A549 (cell line): ENCODE results near the gene ARAP2. TPM values are rescaled to one million over a fixed set of nuclear protein-coding genes. Genes with fewer than 3 reads are reported as not detected.

Experiments used
- ATAC-seq, 2 experiments: fragments of 200-7000 bp in 1 of 2; fragments of >200 bp in 1 of 2; cut with Nextera tagmentation in 1 of 2; cut with Tn5 transposase in 1 of 2; 3 replicates each; pipeline versions ENCODE4 v1.8.0 to v1.9.1; 2018 to 2020; ENCODE audit warnings: mild to moderate bottlenecking in 1 of 2, moderate library complexity in 1 of 2
- CTCF ChIA-PET: fragments of 300-600 bp; sonication (Branson Sonifier 250); formaldehyde crosslinking; extraction: SDS; loops from one replicate; lab custom pipeline; 2021; ENCODE audit warnings: antibody characterized with exemption, inconsistent platforms; lab: Yijun Ruan, JAX
- POLR2A ChIA-PET: fragments of 350-600 bp; formaldehyde crosslinking; extraction: SDS; loops from one replicate; lab custom pipeline; 2021; ENCODE audit warnings: antibody characterized with exemption, inconsistent platforms; lab: Yijun Ruan, JAX
- DNase-seq, 2 experiments: peaks; one replicate each; pipeline versions ENCODE4 v3.0.0 to v3.0.0-alpha.2; 2011 to 2016; ENCODE audit warnings: low read depth in 1 of 2, low spot score in 1 of 2
- FAIRE-seq: peaks from 2 replicates; lab custom pipeline; 2011; peaks lifted over from hg19 to GRCh38; lab: Jason Lieb, UNC
- H3K27ac ChIP-seq, 2 experiments: fragments of >200 bp; sonication (Bioruptor Twin); formaldehyde crosslinking; 3 replicates each; pipeline ENCODE4 v1.5.1; 2016 to 2017
- H3K4me1 ChIP-seq: fragments of >200 bp; sonication (Bioruptor Twin); formaldehyde crosslinking; 3 replicates; pipeline ENCODE4 v1.6.1; 2016
- H3K4me2 ChIP-seq: fragments of >200 bp; sonication (Bioruptor Twin); formaldehyde crosslinking; 3 replicates; pipeline ENCODE4 v1.6.1; 2016
- H3K4me3 ChIP-seq: fragments of >200 bp; sonication (Bioruptor Twin); formaldehyde crosslinking; 3 replicates; pipeline ENCODE4 v1.5.1; 2016
- H3K9me3 ChIP-seq: fragments of >200 bp; sonication (Bioruptor Twin); formaldehyde crosslinking; 3 replicates; pipeline ENCODE4 v1.6.1; 2016
- CBX2 ChIP-seq: fragments of 200-600 bp; sonication (generic); IDR thresholded peaks from 2 replicates; pipeline ENCODE4 v1.6.1; 2016; ENCODE audit warnings: low read depth, mild to moderate bottlenecking, borderline replicate concordance
- FOSB ChIP-seq: fragments of 250-450 bp; sonication (Bioruptor Pico); IDR thresholded peaks from 2 replicates; pipeline ENCODE4 v1.5.0; 2020; ENCODE audit warnings: mild to moderate bottlenecking, moderate library complexity
- HOXB5 ChIP-seq: fragments of 250-450 bp; sonication (Bioruptor Pico); IDR thresholded peaks from 2 replicates; pipeline ENCODE4 v1.5.0; 2020; ENCODE audit warnings: mild to moderate bottlenecking, moderate library complexity
- MAZ ChIP-seq: fragments of 150-350 bp; IDR thresholded peaks from 2 replicates; pipeline ENCODE4 v1.6.1; 2014; ENCODE audit warnings: antibody characterized with exemption, low read depth, low read length, borderline replicate concordance
- MYC ChIP-seq: IDR thresholded peaks from 2 replicates; pipeline ENCODE4 v1.6.1; 2012; ENCODE audit warnings: mild to moderate bottlenecking, inconsistent platforms, low read length, improper control_type of control experiment, borderline replicate concordance
- POLR2A ChIP-seq: IDR thresholded peaks from 2 replicates; pipeline ENCODE4 v1.6.1; 2012; ENCODE audit warnings: mild to moderate bottlenecking, low read length
- POLR2AphosphoS2 ChIP-seq: conservative IDR thresholded peaks from 2 replicates; pipeline ENCODE4 v1.6.1; 2012; ENCODE audit warnings: low read length, improper control_type of control experiment, inconsistent platforms
- RAD21 ChIP-seq, 2 experiments: fragments of >200 bp in 1 of 2; sonication (Bioruptor Twin) in 1 of 2; formaldehyde crosslinking in 1 of 2; IDR thresholded peaks in 1 of 2; conservative IDR thresholded peaks in 1 of 2; 2 replicates in 1 of 2; 3 replicates in 1 of 2; pipeline ENCODE4 v1.6.1; 2012 to 2018; ENCODE audit warnings: inconsistent platforms in 1 of 2
- SMC3 ChIP-seq: fragments of >200 bp; sonication (Bioruptor Twin); formaldehyde crosslinking; IDR thresholded peaks from 3 replicates; pipeline ENCODE4 v1.6.1; 2018; ENCODE audit warnings: inconsistent platforms
- SREBF2 ChIP-seq: fragments of 450-650 bp; IDR thresholded peaks from 2 replicates; pipeline ENCODE4 v1.6.1; 2014; ENCODE audit warnings: mild to moderate bottlenecking, moderate library complexity
- TFCP2L1 ChIP-seq: fragments of 250-450 bp; sonication (Bioruptor Pico); IDR thresholded peaks from 2 replicates; pipeline ENCODE4 v1.5.0; 2021; ENCODE audit warnings: mild to moderate bottlenecking
- TP53 ChIP-seq: fragments of 250-450 bp; sonication (Bioruptor Pico); IDR thresholded peaks from 2 replicates; pipeline ENCODE4 v1.5.0; 2021; ENCODE audit warnings: mild to moderate bottlenecking, moderate library complexity
- ZFP36 ChIP-seq: fragments of 450-650 bp; IDR thresholded peaks from 2 replicates; pipeline ENCODE4 v1.6.1; 2014; ENCODE audit warnings: borderline replicate concordance; ENCODE audit not compliant: partially characterized antibody
- ZSCAN20 ChIP-seq: fragments of 250-450 bp; sonication (Bioruptor Pico); IDR thresholded peaks from 2 replicates; pipeline ENCODE4 v1.8.0; 2022; ENCODE audit warnings: mild to moderate bottlenecking, moderate library complexity
- WGBS: methylation state at CpG from one replicate; pipeline ENCODE4 v1.1.6; 2017; ENCODE audit errors: missing lambda C conversion rate; 5-methylcytosine and 5-hydroxymethylcytosine counted together
- polyA plus RNA-seq, 4 experiments: library from polyadenylated mRNA; depleted of rRNA in 3 of 4; stranded (reverse); fragments of >200 nt; fragmentation: RNase III in 1 of 4; extraction: RNeasy Plus Mini Kit Qiagen cat#74134 plus additional on column Dnase treatment in 1 of 4; gene quantifications; 2 replicates in 3 of 4; 3 replicates in 1 of 4; pipeline ENCODE4 v1.2.3, GENCODE V29; 2011 to 2017
- TF ChIP-seq, protein P1 (sequence below): fragments of 450-650 bp; IDR thresholded peaks from 2 replicates; pipeline ENCODE4 v1.6.1; 2014; ENCODE audit warnings: antibody characterized with exemption
- TF ChIP-seq, protein P2 (sequence below): fragments of 200-600 bp; sonication (generic); IDR thresholded peaks from 2 replicates; pipeline ENCODE4 v1.6.1; 2016; ENCODE audit warnings: antibody characterized with exemption, mild to moderate bottlenecking, moderate library complexity
- TF ChIP-seq, protein P3 (sequence below): fragments of >200 bp; sonication (Bioruptor Twin); formaldehyde crosslinking; IDR thresholded peaks from 2 replicates; pipeline ENCODE4 v1.6.1; 2016
- TF ChIP-seq, protein P4 (sequence below): IDR thresholded peaks from 2 replicates; pipeline ENCODE4 v1.6.1; 2012

ARAP2 gene
- polyA plus RNA-seq, 2 of the 4 experiments (the other 2 are of a cell fraction) = 0.34 to 0.75 TPM

DNA sequence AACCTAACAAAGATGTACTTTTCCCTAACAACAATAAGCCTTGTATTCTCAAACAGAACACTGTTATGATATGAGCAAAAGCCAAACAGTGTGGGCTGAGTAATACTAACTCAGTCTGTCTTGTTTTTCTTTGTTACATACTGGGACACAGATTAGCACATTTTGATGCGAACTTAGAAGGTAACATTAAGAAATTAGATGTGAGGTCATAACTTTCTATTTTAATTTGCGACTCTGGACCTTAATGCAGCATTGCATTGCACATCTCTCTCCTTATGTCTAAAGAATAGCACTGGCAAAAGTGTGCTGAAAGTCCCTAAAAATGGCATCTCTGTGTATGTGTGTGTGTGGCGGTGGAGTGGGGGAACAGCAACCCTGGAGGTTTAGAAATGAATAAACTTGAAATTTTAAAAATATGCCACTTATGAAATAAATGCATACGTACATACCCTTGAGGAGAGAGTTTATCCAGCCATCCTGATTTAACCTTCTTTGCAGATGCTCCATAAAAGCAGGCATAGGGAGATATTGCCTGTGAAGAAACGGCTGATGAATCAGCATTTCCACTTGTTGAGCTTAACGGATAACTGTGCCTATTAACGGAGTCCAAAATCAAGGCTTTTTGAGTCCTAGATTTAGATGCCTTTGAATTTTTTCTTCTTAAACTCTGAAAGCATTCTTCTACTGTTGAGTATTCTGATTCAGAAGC is 34.2 kb downstream of the ARAP2 start (continued):
- TF ChIP-seq, protein P1, sequence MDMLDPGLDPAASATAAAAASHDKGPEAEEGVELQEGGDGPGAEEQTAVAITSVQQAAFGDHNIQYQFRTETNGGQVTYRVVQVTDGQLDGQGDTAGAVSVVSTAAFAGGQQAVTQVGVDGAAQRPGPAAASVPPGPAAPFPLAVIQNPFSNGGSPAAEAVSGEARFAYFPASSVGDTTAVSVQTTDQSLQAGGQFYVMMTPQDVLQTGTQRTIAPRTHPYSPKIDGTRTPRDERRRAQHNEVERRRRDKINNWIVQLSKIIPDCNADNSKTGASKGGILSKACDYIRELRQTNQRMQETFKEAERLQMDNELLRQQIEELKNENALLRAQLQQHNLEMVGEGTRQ = no peak
- TF ChIP-seq, protein P2, sequence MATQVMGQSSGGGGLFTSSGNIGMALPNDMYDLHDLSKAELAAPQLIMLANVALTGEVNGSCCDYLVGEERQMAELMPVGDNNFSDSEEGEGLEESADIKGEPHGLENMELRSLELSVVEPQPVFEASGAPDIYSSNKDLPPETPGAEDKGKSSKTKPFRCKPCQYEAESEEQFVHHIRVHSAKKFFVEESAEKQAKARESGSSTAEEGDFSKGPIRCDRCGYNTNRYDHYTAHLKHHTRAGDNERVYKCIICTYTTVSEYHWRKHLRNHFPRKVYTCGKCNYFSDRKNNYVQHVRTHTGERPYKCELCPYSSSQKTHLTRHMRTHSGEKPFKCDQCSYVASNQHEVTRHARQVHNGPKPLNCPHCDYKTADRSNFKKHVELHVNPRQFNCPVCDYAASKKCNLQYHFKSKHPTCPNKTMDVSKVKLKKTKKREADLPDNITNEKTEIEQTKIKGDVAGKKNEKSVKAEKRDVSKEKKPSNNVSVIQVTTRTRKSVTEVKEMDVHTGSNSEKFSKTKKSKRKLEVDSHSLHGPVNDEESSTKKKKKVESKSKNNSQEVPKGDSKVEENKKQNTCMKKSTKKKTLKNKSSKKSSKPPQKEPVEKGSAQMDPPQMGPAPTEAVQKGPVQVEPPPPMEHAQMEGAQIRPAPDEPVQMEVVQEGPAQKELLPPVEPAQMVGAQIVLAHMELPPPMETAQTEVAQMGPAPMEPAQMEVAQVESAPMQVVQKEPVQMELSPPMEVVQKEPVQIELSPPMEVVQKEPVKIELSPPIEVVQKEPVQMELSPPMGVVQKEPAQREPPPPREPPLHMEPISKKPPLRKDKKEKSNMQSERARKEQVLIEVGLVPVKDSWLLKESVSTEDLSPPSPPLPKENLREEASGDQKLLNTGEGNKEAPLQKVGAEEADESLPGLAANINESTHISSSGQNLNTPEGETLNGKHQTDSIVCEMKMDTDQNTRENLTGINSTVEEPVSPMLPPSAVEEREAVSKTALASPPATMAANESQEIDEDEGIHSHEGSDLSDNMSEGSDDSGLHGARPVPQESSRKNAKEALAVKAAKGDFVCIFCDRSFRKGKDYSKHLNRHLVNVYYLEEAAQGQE = no peak
- TF ChIP-seq FOSB (CRISPR knock-in tag) = no peak
- no peak for TF ChIP-seq MAZ

DNA sequence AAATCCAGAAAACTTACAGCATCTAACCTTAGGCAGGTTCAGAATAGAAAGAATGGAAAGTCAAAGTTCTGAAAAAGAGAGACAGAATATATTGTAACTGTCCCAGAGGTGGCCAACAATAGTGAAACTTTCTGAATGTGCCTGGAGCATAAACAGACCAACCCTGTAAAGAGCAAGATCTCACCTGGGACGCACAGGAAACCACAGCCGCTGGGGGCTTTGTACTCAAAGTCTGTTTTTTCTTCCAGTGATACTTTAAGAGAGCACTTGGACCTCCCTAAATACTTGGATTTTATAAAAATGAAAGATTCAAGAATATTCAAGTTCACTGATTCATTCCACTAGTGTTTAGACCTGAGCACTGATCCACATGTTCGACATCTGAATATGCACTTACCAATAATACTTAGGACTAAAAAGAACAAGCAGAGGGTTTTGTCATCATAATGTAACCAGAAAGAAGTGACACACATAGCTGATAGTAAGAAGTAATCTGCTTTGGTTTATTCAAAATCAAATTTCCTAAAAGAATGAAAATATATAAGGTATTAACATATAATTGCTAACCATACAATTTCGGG is 35.3 kb downstream of the ARAP2 start:
- H3K9me3 ChIP-seq = no peaks in the 10 kb centered on the region
- H3K4me3 ChIP-seq = no peak overlapping the region
- ATAC-seq (no peak), FAIRE-seq (no peak), DNase-seq (no peak)
- WGBS = 29% methylated on average over 4 of the region's 4 CpGs
- ChIA-PET CTCF (interaction anchor here (0.6 kb wide), 1 partner anchor 38 kb away, joined by 3 read pairs; no protein-coding TSS in a partner anchor), POLR2A (no interaction called here)
- no peak overlapping the region for H3K27ac ChIP-seq
- no peaks in the 10 kb centered on the region for H3K4me1 ChIP-seq
- no peak overlapping the region for H3K4me2 ChIP-seq
- TF ChIP-seq TP53 = no peak
- no peak for TF ChIP-seq RAD21 (conservative IDR thresholded peaks at IDR 0.05 in 1 of 2, IDR thresholded peaks at IDR 0.05 in 1 of 2)
- no peak for TF ChIP-seq POLR2AphosphoS2
- TF ChIP-seq, protein P3, sequence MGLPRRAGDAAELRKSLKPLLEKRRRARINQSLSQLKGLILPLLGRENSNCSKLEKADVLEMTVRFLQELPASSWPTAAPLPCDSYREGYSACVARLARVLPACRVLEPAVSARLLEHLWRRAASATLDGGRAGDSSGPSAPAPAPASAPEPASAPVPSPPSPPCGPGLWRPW = no peak
- TF ChIP-seq, protein P1 = no peak
- TF ChIP-seq HOXB5 (CRISPR knock-in tag) = no peak
- TF ChIP-seq MAZ = no peak
- TF ChIP-seq TFCP2L1 (CRISPR knock-in tag) = no peak
- TF ChIP-seq CBX2 = no peak
- no peak for TF ChIP-seq ZSCAN20 (CRISPR knock-in tag)
- TF ChIP-seq SREBF2 = no peak
- no peak for TF ChIP-seq SMC3
- no peak for TF ChIP-seq FOSB (CRISPR knock-in tag)

DNA sequence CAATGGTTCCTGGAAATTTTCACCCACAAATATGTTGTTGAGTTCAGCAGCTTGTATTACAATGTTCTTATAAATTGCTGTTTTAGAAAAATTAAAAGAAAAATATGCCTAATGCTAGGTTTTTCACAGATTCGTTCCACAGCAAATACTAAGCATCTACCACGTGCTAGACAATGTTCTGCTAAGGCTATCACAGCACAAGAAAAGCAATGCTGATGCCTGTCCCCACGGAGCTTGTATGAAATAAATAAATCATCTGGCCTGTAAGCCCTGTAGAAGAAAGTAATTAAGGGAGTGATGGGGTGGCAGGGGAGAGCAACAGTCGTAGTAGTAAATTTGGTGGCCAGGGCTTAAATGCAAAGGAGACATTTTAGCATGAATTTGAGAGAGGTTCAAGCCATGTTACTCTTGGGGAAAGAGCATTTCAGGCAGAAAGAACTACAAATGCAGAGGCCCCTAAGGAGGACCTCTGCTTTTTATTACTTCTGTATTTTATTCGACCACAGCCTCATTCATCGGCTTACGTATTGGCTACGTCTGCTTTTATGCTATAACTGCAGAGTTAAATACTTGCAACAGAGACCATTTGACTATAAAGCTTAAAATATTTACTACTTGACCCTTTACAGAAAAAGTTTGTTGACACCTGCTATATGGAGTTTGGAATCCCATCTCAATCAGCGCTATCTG is 36.3 kb downstream of the ARAP2 start:
- no peaks in the 10 kb centered on the region for H3K4me1 ChIP-seq
- TF ChIP-seq SREBF2 = no peak
- no peak for TF ChIP-seq POLR2A
- TF ChIP-seq, protein P4, sequence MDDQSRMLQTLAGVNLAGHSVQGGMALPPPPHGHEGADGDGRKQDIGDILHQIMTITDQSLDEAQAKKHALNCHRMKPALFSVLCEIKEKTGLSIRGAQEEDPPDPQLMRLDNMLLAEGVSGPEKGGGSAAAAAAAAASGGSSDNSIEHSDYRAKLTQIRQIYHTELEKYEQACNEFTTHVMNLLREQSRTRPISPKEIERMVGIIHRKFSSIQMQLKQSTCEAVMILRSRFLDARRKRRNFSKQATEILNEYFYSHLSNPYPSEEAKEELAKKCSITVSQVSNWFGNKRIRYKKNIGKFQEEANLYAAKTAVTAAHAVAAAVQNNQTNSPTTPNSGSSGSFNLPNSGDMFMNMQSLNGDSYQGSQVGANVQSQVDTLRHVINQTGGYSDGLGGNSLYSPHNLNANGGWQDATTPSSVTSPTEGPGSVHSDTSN = no peak
- TF ChIP-seq SMC3 = no peak
- no peak for TF ChIP-seq ZFP36
- no peak for TF ChIP-seq MYC
- no peak for TF ChIP-seq FOSB (CRISPR knock-in tag)
- no peak overlapping the region for H3K4me2 ChIP-seq
- CTCF ChIA-PET = no interaction called here
- no peak overlapping the region for H3K27ac ChIP-seq
- no peaks in the 10 kb centered on the region for H3K9me3 ChIP-seq
- WGBS = 50% methylated on average over 9 of the region's 9 CpGs
- FAIRE-seq (no peak), ATAC-seq (no peak), DNase-seq (no peak)
- no peak overlapping the region for H3K4me3 ChIP-seq
- POLR2A ChIA-PET = no interaction called here
